Endothelial cell of umbilical vein (primary cell): Measurements from ENCODE around the gene P2RY6. TPM values are rescaled to one million over a fixed set of nuclear protein-coding genes. Genes with fewer than 3 reads are reported as not detected.
"Not testable (repeated sequence)": the region's sequence is repeated elsewhere in the genome, so short reads cannot be mapped to it uniquely, and the experiment has no call there.

Experiments
- BruUV-seq: library from RNA; stranded (reverse); fragments of 400-500 nt; replicated peaks from 2 replicates; lab custom pipeline; 2021; lab: Mats Ljungman, UMichigan
- CTCF ChIA-PET: fragments of 300-600, 350-600 bp; sonication (Branson Sonifier 250); formaldehyde crosslinking; loops from one replicate; lab custom pipeline; 2021; ENCODE audit warnings: antibody characterized with exemption, inconsistent platforms; lab: Charles Lee
- POLR2A ChIA-PET: fragments of 300-600, 350-600 bp; sonication (Branson Sonifier 250); formaldehyde crosslinking; loops from one replicate; lab custom pipeline; 2021; ENCODE audit warnings: antibody characterized with exemption, inconsistent platforms; lab: Charles Lee
- DNase-seq: peaks from one replicate; pipeline ENCODE4 v3.0.0-alpha.2; 2011; ENCODE audit warnings: low read depth, low spot score
- FAIRE-seq: peaks from 2 replicates; lab custom pipeline; 2011; peaks lifted over from hg19 to GRCh38; lab: Jason Lieb, UNC
- H2AFZ ChIP-seq: 2 replicates; pipeline ENCODE4 v1.6.0; 2012; ENCODE audit warnings: low read depth, low read length, control low read depth, inconsistent platforms
- H3K27ac ChIP-seq: 2 replicates; pipeline ENCODE4 v1.5.1; 2011; ENCODE audit warnings: low read depth, mild to moderate bottlenecking, control low read depth, low read length, moderate library complexity; ENCODE audit not compliant: insufficient read depth
- H3K27me3 ChIP-seq, 2 experiments: 2 replicates each; pipeline versions ENCODE4 v1.6.0 to v1.6.1; 2011; ENCODE audit warnings: low read length in 2 of 2, mixed read lengths in 1 of 2; ENCODE audit not compliant: control insufficient read depth in 2 of 2, insufficient read depth in 2 of 2
- H3K36me3 ChIP-seq, 2 experiments: 2 replicates in 1 of 2; 3 replicates in 1 of 2; pipeline ENCODE4 v1.5.1; 2011; ENCODE audit warnings: low read length in 2 of 2, mild to moderate bottlenecking in 1 of 2, moderate library complexity in 1 of 2; ENCODE audit not compliant: control insufficient read depth in 2 of 2, insufficient read depth in 2 of 2; ENCODE audit errors: extremely low read depth in 1 of 2
- H3K4me1 ChIP-seq: 3 replicates; pipeline ENCODE4 v1.5.1; 2011; ENCODE audit warnings: mild to moderate bottlenecking, low read length; ENCODE audit not compliant: control insufficient read depth, insufficient read depth; ENCODE audit errors: extremely low read depth
- H3K4me2 ChIP-seq: 2 replicates; pipeline ENCODE4 v1.6.1; 2011; ENCODE audit warnings: low read length, control low read depth, mixed read lengths; ENCODE audit not compliant: insufficient read depth
- H3K4me3 ChIP-seq, 3 experiments: fragments of 200-600 bp in 1 of 3; sonication (generic), shearing (Covaris generic) in 1 of 3; replicated peaks in 1 of 3; 2 replicates each; pipeline ENCODE4 v1.5.1; 2011 to 2016; ENCODE audit warnings: control low read depth in 3 of 3, low read length in 3 of 3, mild to moderate bottlenecking in 2 of 3, inconsistent platforms in 1 of 3, low read depth in 1 of 3, moderate library complexity in 1 of 3; ENCODE audit not compliant: insufficient read depth in 1 of 3
- H3K79me2 ChIP-seq: 2 replicates; pipeline ENCODE4 v1.6.0; 2012; ENCODE audit warnings: low read length, inconsistent platforms; ENCODE audit not compliant: control insufficient read depth, insufficient read depth
- H3K9ac ChIP-seq: replicated peaks from 2 replicates; pipeline ENCODE3; 2011; ENCODE audit warnings: low read length, control low read depth; ENCODE audit not compliant: insufficient read depth; ENCODE audit errors: extremely low read depth
- H3K9me1 ChIP-seq: replicated peaks from 3 replicates; pipeline ENCODE4 v1.6.0; 2011; ENCODE audit warnings: mild to moderate bottlenecking, low read length; ENCODE audit not compliant: control insufficient read depth, insufficient read depth; ENCODE audit errors: extremely low read depth
- H3K9me3 ChIP-seq: replicated peaks from 2 replicates; pipeline ENCODE4 v1.5.1; 2012; ENCODE audit warnings: low read length, inconsistent platforms; ENCODE audit not compliant: control insufficient read depth, insufficient read depth
- H4K20me1 ChIP-seq: replicated peaks from 2 replicates; pipeline ENCODE3; 2011; ENCODE audit warnings: mild to moderate bottlenecking, low read length; ENCODE audit not compliant: control insufficient read depth, insufficient read depth; ENCODE audit errors: extremely low read depth
- EZH2 ChIP-seq: IDR thresholded peaks from 2 replicates; pipeline ENCODE4 v1.6.1; 2012; ENCODE audit warnings: borderline replicate concordance, low read depth, mild to moderate bottlenecking, moderate library complexity, low read length, inconsistent platforms; ENCODE audit not compliant: severe bottlenecking
- GATA2 ChIP-seq: IDR thresholded peaks from 2 replicates; pipeline ENCODE4 v1.7.0; 2011; ENCODE audit warnings: low read depth, mild to moderate bottlenecking, moderate library complexity, mixed read lengths, low read length; ENCODE audit not compliant: insufficient read length, insufficient read depth
- JUN ChIP-seq: IDR thresholded peaks from 2 replicates; pipeline ENCODE4 v1.6.1; 2011; ENCODE audit warnings: borderline replicate concordance, low read depth; ENCODE audit not compliant: insufficient read length, insufficient read depth
- MYC ChIP-seq: IDR thresholded peaks from one replicate; pipeline ENCODE4 v1.6.1; 2011; ENCODE audit warnings: mild to moderate bottlenecking, low read depth, low read length
- POLR2AphosphoS5 ChIP-seq: IDR thresholded peaks from 2 replicates; pipeline ENCODE4 v1.6.1; 2012; ENCODE audit warnings: low read depth, mild to moderate bottlenecking, control low read depth, low read length, moderate library complexity; ENCODE audit not compliant: insufficient read depth
- dilution Hi-C: fragments of 300-500 bp; cut with MboI; formaldehyde crosslinking; loops from one replicate; pipeline ENCODE4 v1.15.0; 2019; ENCODE audit warnings: low sequenced_read_pairs; ENCODE audit not compliant: extremely low pct_ligation_motif_present
- intact Hi-C: fragments of 100-400 bp; cut with micrococcal nuclease; formaldehyde crosslinking; loops from one replicate; pipeline ENCODE4 v1.10.0; 2022
- polyA plus RNA-seq, 4 experiments: library from polyadenylated mRNA; depleted of rRNA in 3 of 4; stranded (reverse) in 3 of 4; unstranded in 1 of 4; fragments of >200 nt; gene quantifications; 2 replicates each; pipeline versions ENCODE4 v1.2.1 to v1.2.3, GENCODE V29; 2011 to 2012; ENCODE audit warnings: missing spikeins in 1 of 4
- total RNA-seq: library from RNA; stranded (reverse); gene quantifications from 2 replicates; pipeline ENCODE4 v1.2.3, GENCODE V29; 2021
- TF ChIP-seq, protein P1 (sequence below): IDR thresholded peaks from 2 replicates; pipeline ENCODE4 v1.6.1; 2011; ENCODE audit not compliant: insufficient read depth, insufficient read length
- TF ChIP-seq, protein P2 (sequence below), 2 donors: IDR thresholded peaks; 1 replicate in 1 of 2; 2 replicates in 1 of 2; pipeline ENCODE4 v1.5.1; 2011; ENCODE audit warnings: low read length in 2 of 2, mild to moderate bottlenecking in 2 of 2, moderate library complexity in 2 of 2, control low read depth in 1 of 2, inconsistent platforms in 1 of 2, low read depth in 1 of 2; ENCODE audit not compliant: insufficient read depth in 1 of 2; ENCODE audit errors: extremely low read depth in 1 of 2

The P2RY6 gene
- total and polyA plus RNA-seq, 2 donors (not counting 3 experiments of a cell fraction or from before 2014, with no cell fraction given): 0.47 TPM; not detected in 1

DNA sequence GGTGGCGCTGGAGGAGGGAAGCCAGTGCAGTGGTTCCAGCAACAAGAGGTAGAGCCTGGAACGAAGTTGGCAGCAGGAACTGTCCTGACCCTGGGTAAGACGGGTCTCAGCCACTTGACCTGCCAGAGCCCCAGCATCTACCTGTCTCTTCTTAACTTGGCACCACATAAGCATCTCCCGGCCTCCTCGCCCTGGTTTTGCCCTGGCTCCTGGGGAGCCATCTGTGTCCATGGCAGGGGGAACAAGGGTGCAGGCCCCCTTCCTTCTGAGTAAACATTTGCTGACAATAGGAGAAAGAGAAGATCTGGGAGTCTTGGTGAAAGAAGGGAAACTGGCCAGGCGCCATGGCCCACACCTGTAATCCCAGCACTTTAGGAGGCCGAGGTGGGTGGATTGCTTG, 41.2 kb upstream of the P2RY6 start:
- FAIRE-seq (no peak), DNase-seq (no peak)
- H3K9me3 ChIP-seq: no peaks in the 10 kb centered on the region
- H3K4me1 ChIP-seq: no peaks in the 10 kb centered on the region
- H4K20me1 ChIP-seq: no peaks in the 10 kb centered on the region
- no peak overlapping the region for H3K27ac ChIP-seq
- CTCF ChIA-PET: interaction anchor here (1.4 kb wide), 1 partner anchor 12 kb away, joined by 5 read pairs; no protein-coding TSS in a partner anchor
- dilution Hi-C loops (no loop called here), intact Hi-C loops (no loop called here)
- no peak overlapping the region for H3K4me3 ChIP-seq
- H3K27me3 ChIP-seq: no peaks in the 10 kb centered on the region
- BruUV-seq: no TSS peak
- POLR2A ChIA-PET: no interaction called here
- TF ChIP-seq GATA2 (no peak), JUN (no peak), MYC (no peak), EZH2 (no peak), POLR2AphosphoS5 (no peak)
- TF ChIP-seq, protein P1, sequence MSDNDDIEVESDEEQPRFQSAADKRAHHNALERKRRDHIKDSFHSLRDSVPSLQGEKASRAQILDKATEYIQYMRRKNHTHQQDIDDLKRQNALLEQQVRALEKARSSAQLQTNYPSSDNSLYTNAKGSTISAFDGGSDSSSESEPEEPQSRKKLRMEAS: no peak
- TF ChIP-seq, protein P2, sequence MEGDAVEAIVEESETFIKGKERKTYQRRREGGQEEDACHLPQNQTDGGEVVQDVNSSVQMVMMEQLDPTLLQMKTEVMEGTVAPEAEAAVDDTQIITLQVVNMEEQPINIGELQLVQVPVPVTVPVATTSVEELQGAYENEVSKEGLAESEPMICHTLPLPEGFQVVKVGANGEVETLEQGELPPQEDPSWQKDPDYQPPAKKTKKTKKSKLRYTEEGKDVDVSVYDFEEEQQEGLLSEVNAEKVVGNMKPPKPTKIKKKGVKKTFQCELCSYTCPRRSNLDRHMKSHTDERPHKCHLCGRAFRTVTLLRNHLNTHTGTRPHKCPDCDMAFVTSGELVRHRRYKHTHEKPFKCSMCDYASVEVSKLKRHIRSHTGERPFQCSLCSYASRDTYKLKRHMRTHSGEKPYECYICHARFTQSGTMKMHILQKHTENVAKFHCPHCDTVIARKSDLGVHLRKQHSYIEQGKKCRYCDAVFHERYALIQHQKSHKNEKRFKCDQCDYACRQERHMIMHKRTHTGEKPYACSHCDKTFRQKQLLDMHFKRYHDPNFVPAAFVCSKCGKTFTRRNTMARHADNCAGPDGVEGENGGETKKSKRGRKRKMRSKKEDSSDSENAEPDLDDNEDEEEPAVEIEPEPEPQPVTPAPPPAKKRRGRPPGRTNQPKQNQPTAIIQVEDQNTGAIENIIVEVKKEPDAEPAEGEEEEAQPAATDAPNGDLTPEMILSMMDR (IDR thresholded peaks at IDR 0.05; ENCODE audit: extremely low read depth in 1 of 2, insufficient read depth in 1 of 2, low read depth in 1 of 2, low read length in 2 of 2): no peak
- H3K4me2 ChIP-seq: no peak overlapping the region
- no peaks in the 10 kb centered on the region for H3K9me1 ChIP-seq
- no peak overlapping the region for H2AFZ ChIP-seq
- H3K9ac ChIP-seq: no peak overlapping the region
- H3K36me3 ChIP-seq: no peaks in the 10 kb centered on the region
- H3K79me2 ChIP-seq: no peaks in the 10 kb centered on the region

DNA sequence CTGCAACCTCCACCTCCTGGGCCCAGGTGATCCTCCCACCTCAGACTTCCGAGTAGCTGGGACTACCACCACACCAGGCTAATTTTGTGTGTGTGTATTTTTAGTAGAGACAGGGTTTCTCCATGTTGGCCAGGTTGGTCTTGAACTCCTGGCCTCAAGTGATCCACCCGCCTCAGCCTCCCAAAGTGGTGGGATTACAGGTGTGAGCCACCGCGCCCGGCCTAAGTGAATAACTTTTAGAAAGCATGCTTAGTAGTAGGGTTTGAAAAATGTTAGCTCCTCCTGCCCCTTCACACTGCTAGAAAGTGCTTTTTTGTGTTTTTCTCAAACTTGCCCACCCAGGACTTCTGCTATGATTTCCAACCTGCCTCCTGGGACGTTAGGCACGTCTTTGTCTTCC, 39.7 kb upstream of the P2RY6 start:
- H3K4me2 ChIP-seq, intact Hi-C loops: not testable (repeated sequence)

More for the DNA sequence above, 39.7 kb upstream of the P2RY6 start:
- H2AFZ ChIP-seq, H4K20me1 ChIP-seq, H3K4me1 ChIP-seq, H3K27ac ChIP-seq, FAIRE-seq, dilution Hi-C loops, H3K27me3 ChIP-seq, H3K79me2 ChIP-seq, H3K4me3 ChIP-seq, DNase-seq, H3K36me3 ChIP-seq, H3K9me3 ChIP-seq, BruUV-seq, H3K9ac ChIP-seq, POLR2A ChIA-PET, H3K9me1 ChIP-seq: not testable (repeated sequence)
- CTCF ChIA-PET: interaction anchor here (0.8 to 1.6 kb wide), 4 partner anchors 13 to 62 kb away, joined by 3 to 6 read pairs (median 3); no protein-coding TSS in a partner anchor
